Type B pancreatic cell (in vitro differentiated cells): ENCODE results near the gene NPIPB9. TPM values are rescaled to one million over a fixed set of nuclear protein-coding genes. Genes with fewer than 3 reads are reported as not detected.
A peak's percentile ranks its signal among the peaks of the same experiment; 100 is the strongest.

Experiments used
- DNase-seq: peaks from one replicate; pipeline ENCODE4 v3.0.0; 2021; ENCODE audit warnings: mixed read lengths; ENCODE audit not compliant: unreplicated experiment; ENCODE audit errors: extremely low spot score
- H3K27ac Mint-ChIP-seq: 2 replicates; pipeline ENCODE4 v1.8.0; 2021; ENCODE audit warnings: mild to moderate bottlenecking, mixed read lengths
- H3K27me3 Mint-ChIP-seq: 2 replicates; pipeline ENCODE4 v1.8.0; 2021; ENCODE audit warnings: mixed read lengths
- H3K36me3 Mint-ChIP-seq: 2 replicates; pipeline ENCODE4 v1.8.0; 2021; ENCODE audit warnings: mixed read lengths
- H3K4me1 Mint-ChIP-seq: one replicate; pipeline ENCODE4 v1.8.0; 2021; ENCODE audit warnings: mixed read lengths; ENCODE audit not compliant: unreplicated experiment
- H3K4me3 Mint-ChIP-seq: 2 replicates; pipeline ENCODE4 v1.8.0; 2021; ENCODE audit warnings: mild to moderate bottlenecking, mixed read lengths
- H3K9me3 Mint-ChIP-seq: 2 replicates; pipeline ENCODE4 v1.8.0; 2021; ENCODE audit warnings: mixed read lengths
- microRNA-seq: library from miRNA; unstranded; fragments of <30 nt; microRNA quantifications from one replicate; pipeline ENCODE4, GENCODE V29; 2020
- total RNA-seq: library from RNA; stranded (reverse); gene quantifications from 2 replicates; pipeline ENCODE4 v1.2.1, GENCODE V29; 2021; ENCODE audit warnings: low replicate concordance
- TF ChIP-seq, protein P1 (sequence below): fragments of 200-600 bp; sonication (generic); conservative IDR thresholded peaks from 2 replicates; pipeline ENCODE4 v1.5.0; 2021; ENCODE audit warnings: antibody characterized with exemption, mild to moderate bottlenecking

NPIPB9 gene
- total RNA-seq, 1 donor from 2014 or later = 3.0 TPM

DNA sequence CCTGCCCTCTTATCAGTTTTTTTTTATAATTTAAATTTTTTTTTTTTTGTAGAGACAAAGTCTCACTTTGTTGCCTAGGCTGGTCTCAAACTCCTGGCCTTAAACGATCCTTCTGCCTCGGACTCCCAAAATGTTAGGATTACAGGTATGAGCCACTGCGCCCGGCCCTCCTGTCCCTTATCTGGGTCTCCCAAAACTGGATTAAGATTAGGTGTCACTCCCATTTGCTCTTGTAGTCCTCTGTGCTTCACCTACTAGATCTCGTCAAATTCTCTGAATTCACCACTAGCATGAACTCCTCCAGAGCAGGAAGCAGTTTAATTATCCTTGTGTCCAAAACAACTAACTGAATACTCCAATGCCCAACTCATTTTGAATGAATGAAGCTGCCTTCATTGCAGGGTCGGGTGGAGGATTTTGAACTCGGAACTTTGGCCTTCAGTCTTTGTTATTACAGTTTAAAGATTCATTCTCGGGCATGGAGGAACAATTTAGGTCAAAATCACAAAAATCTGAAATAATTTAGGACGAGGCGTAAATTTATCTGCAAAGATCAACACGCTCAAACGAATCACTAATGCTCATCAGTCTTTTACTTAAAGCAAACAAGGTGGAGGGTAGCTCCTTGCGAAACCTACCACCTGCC, 70.4 kb downstream of the NPIPB9 start:
- no peaks in the 10 kb centered on the region for H3K9me3 Mint-ChIP-seq
- peaks cover 27% of the 10 kb centered on the region for H3K4me1 Mint-ChIP-seq
- H3K36me3 Mint-ChIP-seq = peaks cover 16% of the 10 kb centered on the region
- peak overlapping the region; percentile 89 for H3K4me3 Mint-ChIP-seq
- TF ChIP-seq, protein P1, sequence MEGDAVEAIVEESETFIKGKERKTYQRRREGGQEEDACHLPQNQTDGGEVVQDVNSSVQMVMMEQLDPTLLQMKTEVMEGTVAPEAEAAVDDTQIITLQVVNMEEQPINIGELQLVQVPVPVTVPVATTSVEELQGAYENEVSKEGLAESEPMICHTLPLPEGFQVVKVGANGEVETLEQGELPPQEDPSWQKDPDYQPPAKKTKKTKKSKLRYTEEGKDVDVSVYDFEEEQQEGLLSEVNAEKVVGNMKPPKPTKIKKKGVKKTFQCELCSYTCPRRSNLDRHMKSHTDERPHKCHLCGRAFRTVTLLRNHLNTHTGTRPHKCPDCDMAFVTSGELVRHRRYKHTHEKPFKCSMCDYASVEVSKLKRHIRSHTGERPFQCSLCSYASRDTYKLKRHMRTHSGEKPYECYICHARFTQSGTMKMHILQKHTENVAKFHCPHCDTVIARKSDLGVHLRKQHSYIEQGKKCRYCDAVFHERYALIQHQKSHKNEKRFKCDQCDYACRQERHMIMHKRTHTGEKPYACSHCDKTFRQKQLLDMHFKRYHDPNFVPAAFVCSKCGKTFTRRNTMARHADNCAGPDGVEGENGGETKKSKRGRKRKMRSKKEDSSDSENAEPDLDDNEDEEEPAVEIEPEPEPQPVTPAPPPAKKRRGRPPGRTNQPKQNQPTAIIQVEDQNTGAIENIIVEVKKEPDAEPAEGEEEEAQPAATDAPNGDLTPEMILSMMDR = no peak
- peak overlapping the region; percentile 86 for H3K27ac Mint-ChIP-seq
- DNase-seq = no peak
- H3K27me3 Mint-ChIP-seq = no peaks in the 10 kb centered on the region

Small RNAs within 50 kb of the gene (microRNA-seq; reads per million reads assigned to microRNA genes)
- gene MIR6862-2 = not detected

Other genes starting within 250 kb of the NPIPB9 start
- gene IL27, start 245.0 kb upstream of the NPIPB9 start, total RNA-seq = not detected in 2 replicates
- gene NUPR1, start 212.8 kb upstream of the NPIPB9 start, total RNA-seq = 1.2 and 4.8 TPM in 2 replicates
- 21.4 and 29.6 TPM in 2 replicates for gene SGF29, start 197.9 kb upstream of the NPIPB9 start, total RNA-seq
- 3.5 and 14.2 TPM in 2 replicates for gene SULT1A2, start 154.7 kb upstream of the NPIPB9 start, total RNA-seq
- gene SULT1A1, start 141.7 kb upstream of the NPIPB9 start, total RNA-seq = 15.9 and 22.2 TPM in 2 replicates
- gene NPIPB8, start 113.7 kb upstream of the NPIPB9 start, total RNA-seq = not detected in 2 replicates
- gene EIF3C, start 40.3 kb upstream of the NPIPB9 start, total RNA-seq = 764 and 778 TPM in 2 replicates
- gene ATXN2L, start 71.2 kb downstream of the NPIPB9 start, total RNA-seq = 166 and 208 TPM in 2 replicates
- gene TUFM, start 94.6 kb downstream of the NPIPB9 start, total RNA-seq = 177 and 182 TPM in 2 replicates
- 62.3 and 75.1 TPM in 2 replicates for gene SH2B1, start 112.1 kb downstream of the NPIPB9 start, total RNA-seq
- gene ATP2A1, start 126.7 kb downstream of the NPIPB9 start, total RNA-seq = 1.5 and 4.4 TPM in 2 replicates
- gene RABEP2, start 173.5 kb downstream of the NPIPB9 start, total RNA-seq = 23.3 and 44.4 TPM in 2 replicates
- not detected in 2 replicates for gene CD19, start 180.2 kb downstream of the NPIPB9 start, total RNA-seq
- 41.3 and 64.4 TPM in 2 replicates for gene NFATC2IP, start 199.2 kb downstream of the NPIPB9 start, total RNA-seq
- 54.5 and 61.2 TPM in 2 replicates for gene SPNS1, start 223.0 kb downstream of the NPIPB9 start, total RNA-seq
- gene LAT, start 233.3 kb downstream of the NPIPB9 start, total RNA-seq = 3.8 and 8.5 TPM in 2 replicates